Measurements from ENCODE around the gene ZNF438.
A peak's percentile ranks its signal among the peaks of the same experiment; 100 is the strongest.
"Not testable (repeated sequence)": the region's sequence is repeated elsewhere in the genome, so short reads cannot be mapped to it uniquely, and the experiment has no call there.

Gene ZNF438

GRCh38 chr10:31032258-31033132 lies 830 bp upstream of the ZNF438 start:
- no peaks in the 10 kb centered on the region for H3K36me3 ChIP-seq (replicated peaks)
- DNase-seq, result peak; percentile 88
- peak overlapping the region; percentile 97 for H3K27ac ChIP-seq
- in situ Hi-C loops (cut with HindIII; ENCODE audit: low pct_ligation_motif_present, low sequenced_read_pairs), result no loop called here
- no peaks in the 10 kb centered on the region for H3K27me3 ChIP-seq (replicated peaks)
- TF ChIP-seq CTCF (IDR thresholded peaks at IDR 0.05; ENCODE audit: low read depth, low read length, missing control alignments), result no peak
- peak overlapping the region; percentile 46 for H3K4me3 ChIP-seq (ENCODE audit: low read depth, low read length)

- no peak for DNase-seq
- no peaks in the 10 kb centered on the region for H3K27me3 ChIP-seq (replicated peaks)
- H3K27ac ChIP-seq, result peak overlapping the region; percentile 97
- no peaks in the 10 kb centered on the region for H3K36me3 ChIP-seq (replicated peaks)
- in situ Hi-C loops (cut with HindIII; ENCODE audit: low pct_ligation_motif_present, low sequenced_read_pairs), result no loop called here
- H3K4me3 ChIP-seq (ENCODE audit: low read depth, low read length), result peak overlapping the region; percentile 69
- no peak for TF ChIP-seq CTCF (IDR thresholded peaks at IDR 0.05; ENCODE audit: low read depth, low read length, missing control alignments)
These were observed 484 bp downstream of the ZNF438 start for GRCh38 chr10:31031205-31031557.

- Histone ChIP-seq H3K36me3 (replicated peaks) (no peaks in the 10 kb centered on the region), H3K4me3 (ENCODE audit: low read depth, low read length) (peak overlapping the region; percentile 69), H3K27ac (no peak overlapping the region), H3K27me3 (replicated peaks) (no peaks in the 10 kb centered on the region)
- in situ Hi-C loops (cut with HindIII; ENCODE audit: low pct_ligation_motif_present, low sequenced_read_pairs), result no loop called here
- DNase-seq, result no peak
- TF ChIP-seq CTCF (IDR thresholded peaks at IDR 0.05; ENCODE audit: low read depth, low read length, missing control alignments), result no peak
These were observed 865 bp downstream of the ZNF438 start for GRCh38 chr10:31030800-31031199.

- Histone ChIP-seq H3K4me3 (ENCODE audit: low read depth, low read length) (no peak overlapping the region), H3K27ac (no peak overlapping the region), H3K27me3 (replicated peaks) (no peaks in the 10 kb centered on the region), H3K36me3 (replicated peaks) (no peaks in the 10 kb centered on the region)
- no peak for TF ChIP-seq CTCF (IDR thresholded peaks at IDR 0.05; ENCODE audit: low read depth, low read length, missing control alignments)
- in situ Hi-C loops (cut with HindIII; ENCODE audit: low pct_ligation_motif_present, low sequenced_read_pairs), result no loop called here
- no peak for DNase-seq
These were observed 1.4 kb downstream of the ZNF438 start for GRCh38 chr10:31030260-31030659.

GRCh38 chr10:31028081-31028480 lies 3.6 kb downstream of the ZNF438 start:
- H3K27me3 ChIP-seq (replicated peaks), result no peaks in the 10 kb centered on the region

GRCh38 chr10:31026279-31026678 lies 5.4 kb downstream of the ZNF438 start:
- in situ Hi-C loops (cut with HindIII; ENCODE audit: low pct_ligation_motif_present, low sequenced_read_pairs); DNase-seq; H3K27ac ChIP-seq; H3K4me3 ChIP-seq (ENCODE audit: low read depth, low read length); H3K27me3 ChIP-seq (replicated peaks); H3K36me3 ChIP-seq (replicated peaks): not testable (repeated sequence)

More at GRCh38 chr10:31028081-31028480, 3.6 kb downstream of the ZNF438 start:
- H3K4me3 ChIP-seq (ENCODE audit: low read depth, low read length), result no peak overlapping the region
- no peaks in the 10 kb centered on the region for H3K36me3 ChIP-seq (replicated peaks)
- DNase-seq, result no peak
- no peak for TF ChIP-seq CTCF (IDR thresholded peaks at IDR 0.05; ENCODE audit: low read depth, low read length, missing control alignments)
- no peak overlapping the region for H3K27ac ChIP-seq
- in situ Hi-C loops (cut with HindIII; ENCODE audit: low pct_ligation_motif_present, low sequenced_read_pairs), result no loop called here
